BJ (cell line): ENCODE results near the gene SKI. TPM values are rescaled to one million over a fixed set of nuclear protein-coding genes. Genes with fewer than 3 reads are reported as not detected.

Experiments used
- CTCF ChIA-PET: fragments of 350-600 bp; formaldehyde crosslinking; extraction: SDS; loops from one replicate; lab custom pipeline; 2021; ENCODE audit warnings: antibody characterized with exemption, inconsistent platforms; lab: Yijun Ruan, JAX
- POLR2A ChIA-PET: fragments of 300-600 bp; sonication (Branson Sonifier 250); formaldehyde crosslinking; extraction: SDS; loops from one replicate; lab custom pipeline; 2021; ENCODE audit warnings: antibody characterized with exemption; lab: Charles Lee
- DNase-seq: peaks from one replicate; pipeline ENCODE4 v3.0.0-alpha.2; 2011; ENCODE audit warnings: low read depth
- H3K27me3 ChIP-seq: 2 replicates; pipeline ENCODE4 v1.6.0; 2011; ENCODE audit warnings: low read length; ENCODE audit not compliant: control insufficient read depth, insufficient read depth
- H3K36me3 ChIP-seq: 2 replicates; pipeline ENCODE4 v1.5.1; 2011; ENCODE audit warnings: low read length; ENCODE audit not compliant: control insufficient read depth, insufficient read depth
- H3K4me3 ChIP-seq: 2 replicates; pipeline ENCODE4 v1.5.1; 2011; ENCODE audit warnings: low read depth, mild to moderate bottlenecking, control low read depth, low read length
- CTCF ChIP-seq: IDR thresholded peaks from 2 replicates; pipeline ENCODE4 v1.5.1; 2011; ENCODE audit warnings: low read depth, mild to moderate bottlenecking, control low read depth, inconsistent platforms, low read length, moderate library complexity; ENCODE audit not compliant: insufficient read depth
- polyA plus RNA-seq: library from polyadenylated mRNA; depleted of rRNA; stranded (reverse); fragments of >200 nt; gene quantifications from 2 replicates; pipeline ENCODE4 v1.2.3, GENCODE V29; 2011

SKI gene
- polyA plus RNA-seq, 1 experiment: 5.1 TPM

- no peaks in the 10 kb centered on the region for H3K36me3 ChIP-seq
- DNase-seq: no peak
- ChIA-PET POLR2A (no interaction called here), CTCF (no interaction called here)
- no peaks in the 10 kb centered on the region for H3K27me3 ChIP-seq
- H3K4me3 ChIP-seq: no peak overlapping the region
- no peak for TF ChIP-seq CTCF
Measured at GRCh38 chr1:2339206-2340085, 111.3 kb downstream of the SKI start.

GRCh38 chr1:2340086-2340917 is 112.2 kb downstream of the SKI start:
- ChIA-PET POLR2A (no interaction called here), CTCF (no interaction called here)
- Histone ChIP-seq H3K36me3 (no peaks in the 10 kb centered on the region), H3K4me3 (no peak overlapping the region), H3K27me3 (no peaks in the 10 kb centered on the region)
- no peak for DNase-seq
- TF ChIP-seq CTCF: no peak

- H3K27me3 ChIP-seq: no peaks in the 10 kb centered on the region
- H3K4me3 ChIP-seq: no peak overlapping the region
- ChIA-PET POLR2A (no interaction called here), CTCF (no interaction called here)
- no peak for TF ChIP-seq CTCF
- no peak for DNase-seq
- H3K36me3 ChIP-seq: no peaks in the 10 kb centered on the region
Measured at GRCh38 chr1:2340918-2341254, 112.8 kb downstream of the SKI start.

GRCh38 chr1:2341706-2342383 is 113.7 kb downstream of the SKI start:
- DNase-seq: no peak
- POLR2A ChIA-PET: no interaction called here
- TF ChIP-seq CTCF: no peak
- Histone ChIP-seq H3K36me3 (no peaks in the 10 kb centered on the region), H3K4me3 (no peak overlapping the region), H3K27me3 (no peaks in the 10 kb centered on the region)
- CTCF ChIA-PET: no interaction called here

- DNase-seq: no peak
- POLR2A ChIA-PET: no interaction called here
- CTCF ChIA-PET: no interaction called here
- H3K36me3 ChIP-seq: no peaks in the 10 kb centered on the region
- no peak for TF ChIP-seq CTCF
- no peak overlapping the region for H3K4me3 ChIP-seq
- H3K27me3 ChIP-seq: no peaks in the 10 kb centered on the region
Measured at GRCh38 chr1:2342384-2343022, 114.4 kb downstream of the SKI start.
